HG03342 (cell line): Measurements from ENCODE around the gene COPZ2.
"Not testable (repeated sequence)": the region's sequence is repeated elsewhere in the genome, so short reads cannot be mapped to it uniquely, and the experiment has no call there.

Source experiments
- ATAC-seq: cut with Tn5 transposase; IDR thresholded peaks from one replicate; pipeline ENCODE4 v1.9.1; 2021; ENCODE audit warnings: mild to moderate bottlenecking, moderate library complexity; ENCODE audit not compliant: unreplicated experiment

COPZ2 gene

GRCh38 chr17:48031966-48032365 is 5.6 kb downstream of the COPZ2 start:
- no peak for ATAC-seq

GRCh38 chr17:48030531-48030930 is 7.1 kb downstream of the COPZ2 start:
- ATAC-seq, result no peak

- ATAC-seq, result no peak
Observed at GRCh38 chr17:48028736-48029135, 8.9 kb downstream of the COPZ2 start.

GRCh38 chr17:48027322-48027981 is 10.1 kb downstream of the COPZ2 start:
- no peak for ATAC-seq

GRCh38 chr17:48026502-48027321 is 10.9 kb downstream of the COPZ2 start:
- ATAC-seq, result no peak

GRCh38 chr17:48025904-48026501 is 11.6 kb downstream of the COPZ2 start:
- no peak for ATAC-seq

- ATAC-seq, result peak; percentile 87
Observed at GRCh38 chr17:48025040-48025903, 12.3 kb downstream of the COPZ2 start.

- peak; percentile 2 for ATAC-seq
Observed at GRCh38 chr17:48024149-48025039, 13.2 kb downstream of the COPZ2 start.

GRCh38 chr17:48023400-48024148 is 14.0 kb downstream of the COPZ2 start:
- ATAC-seq, result no peak

GRCh38 chr17:48022901-48023300 is 14.7 kb downstream of the COPZ2 start:
- no peak for ATAC-seq

- ATAC-seq, result no peak
Observed at GRCh38 chr17:48021934-48022333, 15.7 kb downstream of the COPZ2 start.

GRCh38 chr17:48017817-48018158 is 19.8 kb downstream of the COPZ2 start:
- not testable (repeated sequence) for ATAC-seq

- no peak for ATAC-seq
Observed at GRCh38 chr17:48016112-48016511, 21.5 kb downstream of the COPZ2 start.

GRCh38 chr17:48014595-48015111 is 22.9 kb downstream of the COPZ2 start:
- no peak for ATAC-seq

- no peak for ATAC-seq
Observed at GRCh38 chr17:48013876-48014594, 23.6 kb downstream of the COPZ2 start.

- no peak for ATAC-seq
Observed at GRCh38 chr17:48012654-48013053, 24.9 kb downstream of the COPZ2 start.

GRCh38 chr17:48012151-48012520 is 25.5 kb downstream of the COPZ2 start:
- no peak for ATAC-seq

GRCh38 chr17:48011405-48012150 is 26.0 kb downstream of the COPZ2 start:
- no peak for ATAC-seq
